HepG2 (cell line): Measurements from ENCODE around the gene SLC26A5. TPM values are rescaled to one million over a fixed set of nuclear protein-coding genes. Genes with fewer than 3 reads are reported as not detected.

ENCODE experiments used
- AHDC1 ChIP-seq: sonication (generic); formaldehyde crosslinking; IDR thresholded peaks from 2 replicates; pipeline ENCODE4 v1.5.1; 2020; ENCODE audit warnings: mild to moderate bottlenecking, missing genetic modification reagents, borderline replicate concordance
- AKAP8 ChIP-seq: sonication (generic); formaldehyde crosslinking; IDR thresholded peaks from 2 replicates; pipeline ENCODE4 v1.5.1; 2020; ENCODE audit warnings: mild to moderate bottlenecking, missing genetic modification reagents
- ELF3 ChIP-seq: IDR thresholded peaks from 2 replicates; pipeline ENCODE4 v1.6.1; 2016; ENCODE audit warnings: missing genetic modification reagents, missing compliant biosample characterization
- EP300 ChIP-seq, 3 experiments: sonication (generic) in 1 of 3; formaldehyde crosslinking in 1 of 3; IDR thresholded peaks; 2 replicates each; pipeline versions ENCODE4 v1.5.1 to v1.6.1; 2011 to 2020; ENCODE audit warnings: low read depth in 2 of 3, low read length in 2 of 3, borderline replicate concordance in 1 of 3, improper control_type of control experiment in 1 of 3, mild to moderate bottlenecking in 1 of 3, missing genetic modification reagents in 1 of 3, moderate library complexity in 1 of 3
- FOXK1 ChIP-seq: sonication (generic); formaldehyde crosslinking; IDR thresholded peaks from 2 replicates; pipeline ENCODE4 v1.4.0; 2020; ENCODE audit warnings: low read depth, missing genetic modification reagents, borderline replicate concordance
- HMG20A ChIP-seq: IDR thresholded peaks from 2 replicates; pipeline ENCODE4 v1.6.1; 2016; ENCODE audit warnings: borderline replicate concordance
- MIER3 ChIP-seq: IDR thresholded peaks from 2 replicates; pipeline ENCODE4 v1.6.1; 2016; ENCODE audit warnings: missing compliant biosample characterization, borderline replicate concordance
- MYPOP ChIP-seq: sonication (generic); formaldehyde crosslinking; IDR thresholded peaks from 2 replicates; pipeline ENCODE4 v1.8.1; 2023; ENCODE audit warnings: mild to moderate bottlenecking, moderate library complexity, missing genetic modification reagents
- NFRKB ChIP-seq: fragments of 450-650 bp; IDR thresholded peaks from 2 replicates; pipeline ENCODE4 v1.6.1; 2017
- REPIN1 ChIP-seq: sonication (generic); formaldehyde crosslinking; IDR thresholded peaks from 2 replicates; pipeline ENCODE4 v1.8.0; 2022; ENCODE audit warnings: missing genetic modification reagents, low read depth, mild to moderate bottlenecking, borderline replicate concordance
- SNAPC2 ChIP-seq: sonication (generic); formaldehyde crosslinking; IDR thresholded peaks from 2 replicates; pipeline ENCODE4 v1.8.1; 2022; ENCODE audit warnings: mild to moderate bottlenecking, missing genetic modification reagents
- WIZ ChIP-seq: sonication (generic); formaldehyde crosslinking; IDR thresholded peaks from 2 replicates; pipeline ENCODE4 v1.5.1; 2020; ENCODE audit warnings: mild to moderate bottlenecking, missing genetic modification reagents
- ZBTB4 ChIP-seq: sonication (generic); formaldehyde crosslinking; IDR thresholded peaks from 2 replicates; pipeline ENCODE4 v1.4.0; 2020; ENCODE audit warnings: missing genetic modification reagents, mild to moderate bottlenecking, borderline replicate concordance
- ZNF234 ChIP-seq: sonication (generic); formaldehyde crosslinking; conservative IDR thresholded peaks from 2 replicates; pipeline ENCODE4 v1.5.1; 2020; ENCODE audit warnings: mild to moderate bottlenecking, missing genetic modification reagents
- ZNF670 ChIP-seq: sonication (generic); formaldehyde crosslinking; IDR thresholded peaks from 2 replicates; pipeline ENCODE4 v1.8.0; 2022; ENCODE audit warnings: mild to moderate bottlenecking, missing genetic modification reagents, borderline replicate concordance
- polyA plus RNA-seq, 8 experiments: library from polyadenylated mRNA; depleted of rRNA in 3 of 8; stranded (reverse) in 7 of 8; unstranded in 1 of 8; fragments of >200 nt; fragmentation: Illumina TruSeq in 4 of 8; extraction: Trizol in 4 of 8; gene quantifications; 2 replicates each; pipeline versions ENCODE4 v1.2.1 to v1.2.3, GENCODE V29; 2011 to 2016; ENCODE audit warnings: low read depth in 4 of 8, missing spikeins in 1 of 8, mixed read lengths in 1 of 8; ENCODE audit not compliant: insufficient read depth in 1 of 8
- total RNA-seq, 5 experiments: library from RNA; depleted of rRNA; stranded (reverse); fragments of >200 nt; fragmentation: Illumina TruSeq; extraction: Trizol; gene quantifications; 2 replicates each; pipeline ENCODE4 v1.2.3, GENCODE V29; 2016; ENCODE audit warnings: low read depth in 1 of 5
- TF ChIP-seq, protein P1 (sequence below): IDR thresholded peaks from 2 replicates; pipeline ENCODE4 v1.6.1; 2016

SLC26A5 gene
- total and polyA plus RNA-seq, 2 of the 13 experiments (the other 11 are each of a cell fraction or from before 2014, with no cell fraction given), result 0.08 to 0.11 TPM

DNA sequence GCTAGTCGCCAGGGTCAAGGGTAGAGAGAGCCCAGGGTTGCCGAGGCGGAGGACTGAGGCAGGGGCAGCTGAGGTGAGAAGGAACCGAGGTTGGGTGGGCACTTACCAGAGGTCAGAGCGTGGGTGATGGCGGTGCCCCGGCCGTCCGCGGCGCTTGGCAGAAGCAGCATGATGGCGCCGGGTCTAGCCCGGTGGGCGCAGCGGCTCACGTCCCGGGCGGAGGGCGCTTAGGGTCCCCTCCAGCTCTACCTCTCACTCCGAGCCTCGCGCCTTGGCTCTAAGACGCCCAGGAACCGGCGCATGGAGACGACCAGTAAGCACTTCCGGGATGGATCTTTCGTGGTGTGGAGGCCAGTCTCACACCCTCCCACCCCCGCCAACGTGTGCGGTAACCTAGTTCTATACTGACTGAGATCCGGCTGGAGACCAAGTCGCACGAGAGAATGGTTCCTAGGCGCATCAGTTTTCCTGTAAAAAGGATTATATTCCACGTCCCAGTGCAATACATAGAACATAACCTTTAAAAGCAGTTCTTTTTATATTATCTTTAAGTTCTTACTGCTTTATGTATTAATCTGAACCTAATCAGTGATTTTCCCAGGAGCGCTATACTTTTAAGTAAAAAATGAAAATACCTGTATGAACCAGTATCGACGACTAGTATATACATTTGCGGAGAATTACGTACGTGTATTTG lies 101.4 kb downstream of the SLC26A5 start, which contains the start of gene DNAJC2 (continued):
- TF ChIP-seq ZBTB4 (CRISPR knock-in tag) (0 out of 2 replicates have a peak, but pooled peaks have one; percentile 62), FOXK1 (CRISPR knock-in tag) (peak; percentile 80; the same call in 1 of the 2 replicates), EP300 (IDR thresholded peaks at IDR 0.05; ENCODE audit: low read depth in 2 of 2, low read length in 2 of 2) (peak in 1 of 2 experiments; percentile 51; a peak in 1 of 4 replicates), EP300 (CRISPR knock-in tag; IDR thresholded peaks at IDR 0.05; ENCODE audit: borderline replicate concordance) (no peak; the same call in 1 of the 2 replicates), AHDC1 (CRISPR knock-in tag) (0 out of 2 replicates have a peak, but pooled peaks have one; percentile 63), SNAPC2 (peak; percentile 74; the same call in 1 of the 2 replicates), REPIN1 (peak; percentile 74; the same call in 1 of the 2 replicates), ELF3 (peak; percentile 91), ZNF670 (CRISPR knock-in tag) (peak; percentile 90), MIER3 (CRISPR knock-in tag) (peak; percentile 64; the same call in 1 of the 2 replicates), WIZ (CRISPR knock-in tag) (peak; percentile 82), ZNF234 (no peak), HMG20A (CRISPR knock-in tag) (no peak; the same call in 1 of the 2 replicates), MYPOP (peak; percentile 82; the same call in 1 of the 2 replicates), NFRKB (no peak), AKAP8 (CRISPR knock-in tag) (peak; percentile 84)
- TF ChIP-seq, protein P1, sequence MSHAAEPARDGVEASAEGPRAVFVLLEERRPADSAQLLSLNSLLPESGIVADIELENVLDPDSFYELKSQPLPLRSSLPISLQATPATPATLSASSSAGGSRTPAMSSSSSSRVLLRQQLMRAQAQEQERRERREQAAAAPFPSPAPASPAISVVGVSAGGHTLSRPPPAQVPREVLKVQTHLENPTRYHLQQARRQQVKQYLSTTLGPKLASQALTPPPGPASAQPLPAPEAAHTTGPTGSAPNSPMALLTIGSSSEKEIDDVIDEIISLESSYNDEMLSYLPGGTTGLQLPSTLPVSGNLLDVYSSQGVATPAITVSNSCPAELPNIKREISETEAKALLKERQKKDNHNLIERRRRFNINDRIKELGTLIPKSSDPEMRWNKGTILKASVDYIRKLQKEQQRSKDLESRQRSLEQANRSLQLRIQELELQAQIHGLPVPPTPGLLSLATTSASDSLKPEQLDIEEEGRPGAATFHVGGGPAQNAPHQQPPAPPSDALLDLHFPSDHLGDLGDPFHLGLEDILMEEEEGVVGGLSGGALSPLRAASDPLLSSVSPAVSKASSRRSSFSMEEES, result peak; percentile 64; the same call in 1 of the 2 replicates
